OCI-LY1 (cell line): ENCODE results near the gene KIF13A.

ENCODE experiments used
- CTCF ChIP-seq: fragments of 200-600 bp; sonication (generic), shearing (Covaris generic); IDR thresholded peaks from 2 replicates; pipeline ENCODE4 v1.5.1; 2017; ENCODE audit warnings: mild to moderate bottlenecking, antibody characterized with exemption, low read length, moderate library complexity, mixed read lengths
- EZH2 ChIP-seq: fragments of 200-600 bp; sonication (generic), shearing (Covaris generic); IDR thresholded peaks from 2 replicates; pipeline ENCODE4 v1.8.0; 2017; ENCODE audit warnings: borderline replicate concordance, mixed run types, mild to moderate bottlenecking, antibody characterized with exemption, low read length, moderate library complexity, mixed read lengths

DNA sequence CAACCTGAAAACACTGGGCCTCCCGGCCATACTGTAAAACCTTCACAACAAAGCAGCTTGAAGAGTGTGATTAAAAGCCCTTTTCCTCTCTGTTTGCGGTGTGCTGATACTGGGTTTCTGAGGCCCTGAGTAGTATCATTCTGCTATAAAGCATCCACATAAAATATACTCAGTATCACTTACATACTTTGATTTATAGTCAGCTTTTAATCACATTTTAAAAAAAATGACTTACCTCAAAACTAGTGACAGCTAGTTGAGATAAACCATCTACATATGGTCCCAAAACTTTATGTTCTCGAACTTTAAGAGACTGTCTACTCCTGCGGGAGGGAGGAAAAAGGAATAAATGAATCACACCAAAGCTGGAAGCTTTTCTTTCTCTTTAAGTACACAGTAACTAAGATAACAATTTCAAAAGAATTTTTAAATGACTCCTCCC, 135.7 kb downstream of the KIF13A start:
- no peak for TF ChIP-seq CTCF
- TF ChIP-seq EZH2: no peak
